Lower lobe of right lung (tissue), 2 donors: Measurements from ENCODE around the gene LGALS7B. TPM values are rescaled to one million over a fixed set of nuclear protein-coding genes. Genes with fewer than 3 reads are reported as not detected.
"Not testable (repeated sequence)": the region's sequence is repeated elsewhere in the genome, so short reads cannot be mapped to it uniquely, and the experiment has no call there.

Source experiments
- ATAC-seq, 2 donors: fragments of 200-7000 bp; cut with Tn5 transposase; one replicate each; pipeline ENCODE4 v1.9.1; 2020 to 2022; ENCODE audit warnings: mild to moderate bottlenecking in 2 of 2, moderate library complexity in 2 of 2
- DNase-seq: peaks from one replicate; pipeline ENCODE4 v3.0.0-alpha.2; 2020
- H3K27ac ChIP-seq: fragments of 200-600 bp; one replicate; pipeline ENCODE4 v1.8.0; 2022
- H3K27me3 ChIP-seq: fragments of 200-600 bp; one replicate; pipeline ENCODE4 v1.8.0; 2022; ENCODE audit warnings: low read depth
- H3K36me3 ChIP-seq: fragments of 200-600 bp; one replicate; pipeline ENCODE4 v1.8.0; 2022; ENCODE audit warnings: mild to moderate bottlenecking
- H3K4me1 ChIP-seq: fragments of 200-600 bp; one replicate; pipeline ENCODE4 v1.8.0; 2022
- H3K4me3 ChIP-seq: fragments of 200-600 bp; one replicate; pipeline ENCODE4 v1.8.0; 2022; ENCODE audit warnings: mild to moderate bottlenecking
- H3K9me3 ChIP-seq: fragments of 200-600 bp; one replicate; pipeline ENCODE4 v1.8.0; 2022
- CTCF ChIP-seq: fragments of 200-600 bp; IDR thresholded peaks from one replicate; pipeline ENCODE4 v1.8.0; 2022; ENCODE audit warnings: antibody characterized with exemption, mild to moderate bottlenecking
- intact Hi-C: fragments of 100-400 bp; cut with DNase I; formaldehyde crosslinking; loops from one replicate; pipeline ENCODE4 v1.11.0; 2022
- total RNA-seq: library from RNA; stranded (reverse); fragmentation: NEBNext Ultra II Directional; extraction: Animal tissue kit (Norgen Biotek cat#: 25700); gene quantifications from one replicate; pipeline ENCODE4 v1.2.1, GENCODE V29; 2021
- donor health status: DM: no; HTN: yes; CAD: no; lungs with severe emphysema.

Gene LGALS7B
- total RNA-seq, 1 donor from 2014 or later: not detected

- Histone ChIP-seq H3K4me1 (no peaks in the 10 kb centered on the region), H3K36me3 (no peaks in the 10 kb centered on the region), H3K4me3 (no peak overlapping the region), H3K27me3 (no peaks in the 10 kb centered on the region), H3K27ac (no peak overlapping the region), H3K9me3 (no peaks in the 10 kb centered on the region)
- ATAC-seq (peak; percentile 8 to 23), DNase-seq (peak; percentile 36)
- TF ChIP-seq CTCF: no peak
- intact Hi-C loops: no loop called here
Measured at GRCh38 chr19:38745316-38745715, 43.7 kb upstream of the LGALS7B start.

GRCh38 chr19:38753783-38754182, 35.2 kb upstream of the LGALS7B start:
- H3K36me3 ChIP-seq, H3K9me3 ChIP-seq, H3K4me1 ChIP-seq, H3K4me3 ChIP-seq, H3K27ac ChIP-seq, intact Hi-C loops, H3K27me3 ChIP-seq, ATAC-seq, DNase-seq: not testable (repeated sequence)

- H3K27ac ChIP-seq, H3K9me3 ChIP-seq, H3K27me3 ChIP-seq, intact Hi-C loops, DNase-seq, H3K4me1 ChIP-seq, H3K4me3 ChIP-seq, ATAC-seq, H3K36me3 ChIP-seq: not testable (repeated sequence)
Measured at GRCh38 chr19:38754196-38754595, 34.8 kb upstream of the LGALS7B start.

GRCh38 chr19:38759590-38760003, 29.4 kb upstream of the LGALS7B start:
- no peaks in the 10 kb centered on the region for H3K27me3 ChIP-seq
- intact Hi-C loops: no loop called here
- TF ChIP-seq CTCF: no peak
- peak; percentile 92 to 95 for ATAC-seq
- no peaks in the 10 kb centered on the region for H3K4me1 ChIP-seq
- H3K36me3 ChIP-seq: no peaks in the 10 kb centered on the region
- H3K27ac ChIP-seq: peak overlapping the region; percentile 51
- no peaks in the 10 kb centered on the region for H3K9me3 ChIP-seq
- no peak for DNase-seq
- no peak overlapping the region for H3K4me3 ChIP-seq

- DNase-seq, H3K4me1 ChIP-seq, H3K9me3 ChIP-seq, ATAC-seq, H3K27ac ChIP-seq, H3K4me3 ChIP-seq, H3K36me3 ChIP-seq, intact Hi-C loops, H3K27me3 ChIP-seq: not testable (repeated sequence)
Measured at GRCh38 chr19:38760805-38761517, 28.0 kb upstream of the LGALS7B start.

GRCh38 chr19:38761884-38762389, 27.1 kb upstream of the LGALS7B start:
- H3K36me3 ChIP-seq, ATAC-seq, H3K4me1 ChIP-seq, H3K27me3 ChIP-seq, H3K9me3 ChIP-seq, H3K4me3 ChIP-seq, DNase-seq, intact Hi-C loops, H3K27ac ChIP-seq: not testable (repeated sequence)

- intact Hi-C loops: no loop called here
- no peak for ATAC-seq
- H3K27me3 ChIP-seq: no peaks in the 10 kb centered on the region
- no peak overlapping the region for H3K4me3 ChIP-seq
- H3K27ac ChIP-seq: no peak overlapping the region
- H3K9me3 ChIP-seq: no peaks in the 10 kb centered on the region
- no peaks in the 10 kb centered on the region for H3K36me3 ChIP-seq
- DNase-seq: no peak
- TF ChIP-seq CTCF: no peak
- H3K4me1 ChIP-seq: no peaks in the 10 kb centered on the region
Measured at GRCh38 chr19:38763795-38764220, 25.2 kb upstream of the LGALS7B start.
